DND-41 (cell line): ENCODE results near the gene SON.

Source experiments
- EZH2 ChIP-seq: IDR thresholded peaks from 3 replicates; pipeline ENCODE4 v1.6.1; 2012; ENCODE audit warnings: borderline replicate concordance, low read depth, mild to moderate bottlenecking, moderate library complexity, low read length, inconsistent platforms; ENCODE audit not compliant: severe bottlenecking
- TF ChIP-seq, protein P1 (sequence below): IDR thresholded peaks from 2 replicates; pipeline ENCODE4 v1.5.1; 2012; ENCODE audit warnings: borderline replicate concordance, low read length, moderate library complexity, mild to moderate bottlenecking; ENCODE audit not compliant: poor library complexity, severe bottlenecking; ENCODE audit errors: extremely low read depth

- TF ChIP-seq, protein P1, sequence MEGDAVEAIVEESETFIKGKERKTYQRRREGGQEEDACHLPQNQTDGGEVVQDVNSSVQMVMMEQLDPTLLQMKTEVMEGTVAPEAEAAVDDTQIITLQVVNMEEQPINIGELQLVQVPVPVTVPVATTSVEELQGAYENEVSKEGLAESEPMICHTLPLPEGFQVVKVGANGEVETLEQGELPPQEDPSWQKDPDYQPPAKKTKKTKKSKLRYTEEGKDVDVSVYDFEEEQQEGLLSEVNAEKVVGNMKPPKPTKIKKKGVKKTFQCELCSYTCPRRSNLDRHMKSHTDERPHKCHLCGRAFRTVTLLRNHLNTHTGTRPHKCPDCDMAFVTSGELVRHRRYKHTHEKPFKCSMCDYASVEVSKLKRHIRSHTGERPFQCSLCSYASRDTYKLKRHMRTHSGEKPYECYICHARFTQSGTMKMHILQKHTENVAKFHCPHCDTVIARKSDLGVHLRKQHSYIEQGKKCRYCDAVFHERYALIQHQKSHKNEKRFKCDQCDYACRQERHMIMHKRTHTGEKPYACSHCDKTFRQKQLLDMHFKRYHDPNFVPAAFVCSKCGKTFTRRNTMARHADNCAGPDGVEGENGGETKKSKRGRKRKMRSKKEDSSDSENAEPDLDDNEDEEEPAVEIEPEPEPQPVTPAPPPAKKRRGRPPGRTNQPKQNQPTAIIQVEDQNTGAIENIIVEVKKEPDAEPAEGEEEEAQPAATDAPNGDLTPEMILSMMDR = no peak
- no peak for TF ChIP-seq EZH2
Measured at GRCh38 chr21:33578959-33579542, 36.2 kb downstream of the SON start.
